GM19452 (cell line): ENCODE results near the gene RAPGEF5.

ENCODE experiments used
- ATAC-seq: cut with Tn5 transposase; IDR thresholded peaks from one replicate; pipeline ENCODE4 v1.9.1; 2021; ENCODE audit not compliant: unreplicated experiment

The RAPGEF5 gene

GRCh38 chr7:22229148-22229547, 127.8 kb downstream of the RAPGEF5 start:
- no peak for ATAC-seq

DNA sequence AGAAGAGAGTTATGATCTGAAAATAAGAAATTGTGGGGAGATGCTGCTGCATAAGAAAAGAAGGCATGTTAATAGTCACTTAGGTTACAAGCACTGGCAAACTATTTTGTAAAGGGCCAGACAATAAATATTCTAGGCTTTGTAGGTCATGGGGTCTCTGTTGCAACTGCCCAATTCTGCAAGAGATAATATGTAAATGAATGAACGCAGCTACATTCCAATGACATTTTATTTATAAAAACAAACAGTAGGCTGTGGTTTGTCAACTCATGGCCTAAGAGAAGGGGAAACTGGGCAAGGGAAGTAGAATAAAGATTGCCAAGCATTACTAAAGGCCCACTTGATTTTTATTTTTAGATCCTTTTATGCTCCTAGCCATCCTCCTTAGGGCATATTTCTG, 133.1 kb downstream of the RAPGEF5 start:
- no peak for ATAC-seq

- ATAC-seq: no peak
These were observed 136.0 kb downstream of the RAPGEF5 start for GRCh38 chr7:22220941-22221340.

GRCh38 chr7:22219739-22220493, 137.0 kb downstream of the RAPGEF5 start:
- ATAC-seq: no peak

DNA sequence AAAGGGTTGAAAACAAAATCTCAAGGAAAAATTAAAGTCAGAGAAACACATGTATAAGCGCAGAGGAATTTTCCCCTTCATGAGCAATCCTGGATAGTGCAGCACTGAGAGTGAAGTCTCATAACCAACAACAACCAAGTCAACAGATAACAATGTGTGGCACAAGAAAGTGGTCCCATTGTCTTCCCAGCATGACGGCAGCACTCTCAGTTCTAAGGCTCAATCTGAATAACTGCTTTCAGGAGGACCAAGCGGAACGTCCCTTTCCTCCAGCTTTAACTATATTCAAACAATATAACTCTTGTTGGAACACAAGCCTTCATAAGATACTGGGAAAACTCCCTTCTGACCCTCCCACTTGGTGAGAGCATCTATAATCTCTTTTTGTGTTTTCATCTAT, 137.9 kb downstream of the RAPGEF5 start:
- ATAC-seq: no peak

DNA sequence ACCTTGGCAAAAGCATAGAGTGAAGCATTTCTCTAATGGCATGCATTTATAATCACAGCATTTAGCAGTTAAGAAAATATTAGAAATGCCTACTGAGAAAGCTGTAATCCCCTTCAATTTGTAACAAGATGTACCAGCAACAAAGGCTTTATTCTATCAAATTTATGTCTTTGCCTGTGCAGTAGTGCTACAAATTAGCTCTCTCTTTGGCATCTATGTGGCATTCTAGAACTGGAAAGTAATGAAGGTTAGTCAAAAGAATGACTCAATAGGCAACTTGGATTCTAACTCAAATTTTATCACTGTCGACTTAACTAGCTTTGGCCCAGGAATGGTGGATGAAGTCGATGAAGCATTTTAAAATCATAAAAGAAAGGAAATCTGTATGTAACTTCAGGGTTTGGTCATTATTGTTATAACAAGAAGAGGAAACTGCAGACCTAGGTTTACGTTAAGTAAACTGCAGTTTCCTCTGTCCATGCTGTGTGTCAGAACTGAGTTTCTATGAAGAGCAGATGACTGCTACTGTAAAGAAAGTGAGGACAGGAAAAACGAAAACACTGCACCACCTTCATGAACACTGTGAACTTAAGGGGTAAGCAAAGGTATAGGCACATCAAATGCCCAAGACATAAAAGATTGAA, 140.0 kb downstream of the RAPGEF5 start:
- ATAC-seq: no peak

DNA sequence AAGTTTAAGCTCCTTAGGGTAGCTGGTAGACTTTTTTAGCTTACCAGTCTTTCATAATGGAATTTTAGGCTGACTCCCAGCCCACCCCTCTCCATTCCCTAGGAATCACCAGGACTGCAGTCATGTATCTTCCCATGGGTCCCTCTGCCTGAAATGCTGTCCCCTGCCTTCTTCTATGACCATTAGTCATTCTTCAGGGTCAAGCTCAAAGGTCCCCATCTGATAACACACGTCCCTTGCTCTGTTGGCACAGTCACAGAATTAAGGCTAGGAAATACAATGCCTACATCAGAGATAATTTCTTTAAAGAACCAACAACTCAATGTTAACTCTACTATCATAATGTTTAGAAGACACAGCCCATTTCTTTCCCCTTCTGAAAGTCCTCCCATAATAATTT, 140.6 kb downstream of the RAPGEF5 start:
- no peak for ATAC-seq

DNA sequence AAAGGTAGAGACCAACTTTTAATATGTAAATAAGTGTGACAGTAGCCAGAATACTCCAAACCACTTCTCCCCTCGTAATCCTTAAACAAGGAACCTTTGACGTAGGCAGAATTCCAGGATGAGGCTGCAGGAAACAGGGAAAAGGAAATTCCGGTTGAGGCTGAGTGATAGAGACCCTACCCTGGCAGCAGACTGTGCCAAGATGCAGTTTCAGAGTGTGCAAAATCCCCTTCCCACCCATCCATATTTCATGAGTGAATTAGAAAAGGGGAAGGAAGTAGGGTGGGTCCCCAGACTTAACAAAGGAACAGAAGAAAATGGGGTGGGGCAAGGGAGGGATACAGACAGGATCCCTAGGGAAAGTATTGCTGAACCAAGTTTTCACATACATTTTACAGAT, 143.0 kb downstream of the RAPGEF5 start:
- ATAC-seq: no peak

- ATAC-seq: no peak
These were observed 143.9 kb downstream of the RAPGEF5 start for GRCh38 chr7:22213081-22213480.

DNA sequence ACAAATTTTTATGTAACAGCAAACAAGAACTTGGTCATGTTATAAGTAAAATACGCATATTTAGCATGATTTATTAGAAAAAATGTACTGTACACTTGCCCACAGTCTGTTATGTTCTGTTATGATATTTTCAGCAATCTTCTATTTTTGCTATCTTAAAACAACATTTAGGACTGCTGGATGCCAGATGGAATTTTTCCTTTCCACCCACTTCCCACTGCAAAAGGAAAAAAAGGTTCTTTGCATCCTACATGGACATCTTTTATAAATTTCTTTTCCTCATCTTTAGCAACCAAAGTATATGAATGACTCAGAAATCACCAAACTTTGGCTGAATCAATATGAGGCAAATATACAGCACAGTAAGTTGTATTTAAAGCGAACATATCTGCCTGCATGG, 146.0 kb downstream of the RAPGEF5 start:
- no peak for ATAC-seq

GRCh38 chr7:22210355-22210754, 146.6 kb downstream of the RAPGEF5 start:
- ATAC-seq: no peak

- no peak for ATAC-seq
These were observed 148.2 kb downstream of the RAPGEF5 start for GRCh38 chr7:22208799-22209198.

DNA sequence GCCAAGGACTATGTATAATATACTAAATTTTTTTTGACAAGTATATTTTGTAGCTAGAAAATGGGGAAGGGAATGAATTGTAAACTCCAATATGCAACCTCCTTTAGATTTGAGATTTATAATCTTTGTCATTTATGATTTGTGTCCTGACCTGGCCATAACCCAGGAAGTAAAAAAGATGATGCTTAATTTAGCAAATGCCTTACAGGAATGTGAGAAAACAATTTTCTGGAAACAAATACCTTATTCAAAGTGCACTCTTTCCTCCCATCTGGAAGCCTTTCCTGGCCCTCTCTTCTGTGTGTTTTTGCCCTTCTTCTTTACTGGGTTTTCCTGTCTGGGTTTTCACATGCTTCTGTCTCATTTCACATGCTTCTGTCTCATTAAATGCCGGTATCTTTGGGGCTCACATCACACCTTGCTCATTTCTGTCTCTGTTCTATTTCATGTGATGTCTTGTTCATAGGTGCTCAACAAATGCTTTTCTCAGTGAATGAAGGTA, 149.2 kb downstream of the RAPGEF5 start:
- ATAC-seq: no peak

DNA sequence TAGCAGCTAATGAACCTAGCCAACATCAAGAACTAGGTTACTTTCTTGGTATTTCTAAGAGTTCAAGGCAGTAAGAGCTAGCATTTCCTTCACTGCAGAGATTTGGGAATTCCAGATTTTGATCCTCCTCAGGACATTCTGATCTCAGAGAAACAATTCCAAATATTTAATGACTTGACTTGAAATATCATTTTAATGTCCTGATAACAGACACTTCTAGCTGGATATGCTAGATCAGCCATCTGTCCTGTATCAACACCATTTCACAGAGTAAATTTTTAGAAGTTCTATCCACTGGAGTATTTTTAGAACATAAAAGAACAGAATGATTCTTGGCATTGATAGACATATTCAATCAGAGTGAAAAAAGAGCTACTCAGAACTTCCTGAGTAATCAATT, 151.3 kb downstream of the RAPGEF5 start:
- ATAC-seq: no peak

DNA sequence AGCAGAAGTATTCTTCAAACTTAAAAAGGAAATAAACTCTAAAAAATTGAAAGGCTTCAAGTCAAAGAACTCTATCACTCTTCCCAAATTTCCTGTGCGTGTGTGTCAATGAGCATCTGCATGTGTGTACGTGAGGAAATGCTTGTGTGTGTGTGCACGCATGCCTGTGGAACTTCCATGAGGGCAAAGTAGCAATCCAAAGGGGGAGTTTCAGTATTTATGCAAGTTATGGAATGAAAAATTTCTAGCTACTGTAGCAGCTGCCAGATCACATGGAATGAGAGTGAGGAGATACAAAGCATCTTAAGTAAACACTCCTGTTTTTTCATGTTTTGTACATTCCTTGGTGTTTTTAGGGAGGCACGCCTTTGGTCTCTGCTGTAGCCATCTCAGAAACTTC, 152.6 kb downstream of the RAPGEF5 start:
- no peak for ATAC-seq

- ATAC-seq: no peak
These were observed 154.8 kb downstream of the RAPGEF5 start for GRCh38 chr7:22202141-22202540.

- ATAC-seq: no peak
These were observed 155.6 kb downstream of the RAPGEF5 start for GRCh38 chr7:22201186-22201880.

- ATAC-seq: no peak
These were observed 156.2 kb downstream of the RAPGEF5 start for GRCh38 chr7:22200777-22201176.

DNA sequence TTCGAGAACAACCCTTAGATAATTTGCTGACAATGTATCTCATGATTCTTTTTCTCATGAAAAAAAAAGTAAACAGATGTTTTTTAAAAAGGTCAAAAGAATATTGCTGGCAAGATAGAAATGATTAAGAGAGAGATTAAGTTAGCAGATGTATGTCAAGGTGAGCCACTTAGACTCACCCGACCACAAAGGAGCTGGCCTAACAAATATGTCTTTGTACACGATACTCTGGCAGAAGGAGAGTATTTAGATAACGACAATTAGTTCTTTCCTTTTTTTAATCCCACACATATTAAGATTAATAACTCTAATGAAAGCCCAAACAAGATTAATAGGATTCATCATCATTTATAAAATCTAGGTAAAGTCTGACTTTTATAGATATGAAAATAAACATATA, 156.7 kb downstream of the RAPGEF5 start:
- ATAC-seq: no peak

- ATAC-seq: no peak
These were observed 159.6 kb downstream of the RAPGEF5 start for GRCh38 chr7:22197376-22197775.

- no peak for ATAC-seq
These were observed 160.5 kb downstream of the RAPGEF5 start for GRCh38 chr7:22196429-22196828.
